GM19395 (cell line): ENCODE data around the gene SORCS2.
"Not testable (repeated sequence)": the region's sequence is repeated elsewhere in the genome, so short reads cannot be mapped to it uniquely, and the experiment has no call there.

ENCODE experiments used
- ATAC-seq: cut with Tn5 transposase; IDR thresholded peaks from one replicate; pipeline ENCODE4 v1.9.1; 2021; ENCODE audit warnings: mild to moderate bottlenecking, moderate library complexity; ENCODE audit not compliant: unreplicated experiment

SORCS2 gene

DNA sequence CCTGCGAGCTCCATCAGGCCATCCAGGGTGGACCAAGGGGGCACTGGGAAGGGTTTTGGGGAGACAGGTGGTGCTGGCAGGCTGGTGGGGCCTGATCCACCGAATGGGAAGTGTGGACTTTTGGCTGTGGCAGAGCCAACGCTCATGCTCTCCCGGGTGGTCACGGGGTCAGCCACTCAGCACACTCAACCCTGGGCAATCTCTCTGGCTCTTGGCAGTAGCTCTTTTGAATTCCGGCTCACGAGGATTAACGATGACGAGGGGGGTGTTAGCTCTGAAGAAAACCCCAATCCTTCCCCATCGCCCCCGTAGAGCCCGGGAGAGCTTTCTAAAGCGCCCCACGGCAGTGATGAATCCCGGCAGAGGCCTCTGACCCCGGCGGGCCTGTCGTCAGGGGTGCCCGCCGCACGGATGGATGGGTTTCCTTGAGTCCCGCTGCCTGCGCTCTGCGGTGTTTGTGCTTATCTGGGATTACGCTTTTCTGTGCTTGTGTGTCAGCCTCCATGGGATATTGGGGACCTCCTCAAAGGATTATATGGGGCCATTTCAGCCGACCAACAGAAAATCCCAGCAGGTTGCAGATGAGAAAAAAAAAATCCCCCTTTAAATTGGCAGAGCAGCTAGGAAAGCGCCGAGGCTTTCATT, 399.2 kb downstream of the SORCS2 start:
- ATAC-seq, result no peak

DNA sequence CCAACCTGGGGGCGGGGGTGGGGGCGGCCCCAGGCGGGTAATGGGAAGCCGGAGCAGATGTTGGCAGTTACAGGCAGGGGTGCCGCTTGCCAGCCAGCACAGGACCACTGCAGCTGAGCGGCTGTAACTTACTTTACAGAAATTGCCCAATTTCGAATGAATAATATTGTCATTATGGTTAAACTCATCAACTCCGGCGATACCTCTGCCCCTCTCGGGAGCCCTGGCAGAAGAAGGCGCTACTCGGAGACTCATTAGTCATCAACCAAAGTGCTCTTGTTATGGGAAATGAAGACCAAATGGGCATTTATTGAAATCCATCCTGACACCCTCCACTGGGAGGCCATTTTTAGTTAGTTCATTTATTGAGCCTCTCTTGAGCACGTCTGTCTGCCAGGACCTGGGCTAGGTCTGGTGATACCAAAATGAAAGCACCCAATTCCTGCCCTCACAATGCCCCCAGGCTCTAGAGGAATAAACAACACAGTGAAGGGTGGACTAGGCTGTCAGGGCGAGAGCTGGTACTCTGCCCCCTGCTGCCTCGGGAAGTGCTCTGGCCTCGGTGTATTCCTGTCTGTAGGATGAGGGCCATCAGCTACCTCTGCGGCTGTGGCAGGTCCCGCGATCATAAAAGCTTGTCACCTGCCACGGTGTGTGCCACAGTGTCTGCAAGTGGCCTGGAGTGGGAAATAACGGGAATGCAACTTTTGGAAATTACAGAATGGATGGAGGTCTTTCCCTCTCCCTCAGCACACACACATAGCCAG, 401.5 kb downstream of the SORCS2 start:
- no peak for ATAC-seq

GRCh38 chr4:7595934-7596461, 403.7 kb downstream of the SORCS2 start:
- ATAC-seq, result no peak

GRCh38 chr4:7596918-7597606, 404.7 kb downstream of the SORCS2 start:
- no peak for ATAC-seq

GRCh38 chr4:7598939-7599790, 406.8 kb downstream of the SORCS2 start:
- no peak for ATAC-seq

GRCh38 chr4:7600247-7600646, 407.9 kb downstream of the SORCS2 start:
- ATAC-seq, result no peak

GRCh38 chr4:7602166-7602565, 409.8 kb downstream of the SORCS2 start:
- not testable (repeated sequence) for ATAC-seq

- ATAC-seq, result no peak
Observed at GRCh38 chr4:7607156-7607910, 415.0 kb downstream of the SORCS2 start.

- ATAC-seq, result no peak
Observed at GRCh38 chr4:7608046-7608445, 415.7 kb downstream of the SORCS2 start.

GRCh38 chr4:7609316-7609715, 417.0 kb downstream of the SORCS2 start:
- no peak for ATAC-seq

DNA sequence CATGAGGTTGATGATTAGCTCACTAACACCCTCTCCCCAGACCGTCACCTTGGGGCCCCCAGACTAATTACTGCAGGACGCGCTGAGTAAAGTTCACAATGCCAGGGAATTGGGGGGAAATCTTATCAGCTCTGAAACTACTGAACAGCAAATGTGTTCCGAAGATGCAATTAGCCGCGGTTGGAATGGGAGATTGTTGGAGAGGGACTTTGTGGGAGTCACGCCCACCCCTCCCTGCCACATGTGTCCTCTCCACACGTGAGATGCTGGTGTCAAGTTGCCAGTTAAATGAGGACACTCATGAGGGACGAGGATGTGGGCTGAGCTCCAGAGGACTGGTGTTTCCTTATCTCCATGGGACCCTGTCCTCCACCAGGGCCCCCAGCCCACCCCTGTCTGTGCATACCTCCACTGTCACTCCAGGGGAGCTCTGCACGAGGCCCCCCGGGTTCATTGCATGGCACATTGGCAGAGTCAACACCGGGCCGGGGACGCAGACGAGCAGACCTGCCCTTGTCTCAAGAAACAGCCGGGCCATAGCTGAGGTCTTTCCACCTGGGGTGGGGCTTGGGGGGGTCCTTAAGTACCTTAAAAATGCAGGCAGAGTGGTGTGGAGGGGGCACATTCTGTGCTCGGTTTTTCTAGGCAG, 417.8 kb downstream of the SORCS2 start:
- ATAC-seq, result no peak

GRCh38 chr4:7610841-7611240, 418.5 kb downstream of the SORCS2 start:
- no peak for ATAC-seq

GRCh38 chr4:7612311-7612897, 420.1 kb downstream of the SORCS2 start:
- ATAC-seq, result no peak

- ATAC-seq, result no peak
Observed at GRCh38 chr4:7614350-7614949, 422.1 kb downstream of the SORCS2 start.

DNA sequence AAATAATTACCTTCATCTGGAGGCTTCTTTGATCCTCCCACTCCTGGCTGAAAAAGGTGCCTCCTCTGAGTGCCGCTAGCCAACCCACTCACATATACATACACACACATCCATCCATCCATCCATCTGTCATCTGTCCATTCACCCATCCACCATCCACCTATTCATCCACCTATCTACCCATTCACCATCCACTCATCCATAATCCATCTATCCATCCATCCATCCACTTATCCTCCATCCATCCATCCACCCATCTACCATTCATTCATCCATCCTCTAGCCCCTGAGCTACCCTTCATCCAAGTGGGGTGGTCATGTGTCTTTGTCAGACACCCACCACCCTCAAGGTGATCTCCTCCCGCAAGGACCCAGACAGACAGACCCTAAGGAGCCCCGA, 423.9 kb downstream of the SORCS2 start:
- ATAC-seq, result no peak

- no peak for ATAC-seq
Observed at GRCh38 chr4:7618361-7618760, 426.0 kb downstream of the SORCS2 start.

- ATAC-seq, result no peak
Observed at GRCh38 chr4:7620086-7620813, 427.9 kb downstream of the SORCS2 start.

GRCh38 chr4:7620814-7621176, 428.5 kb downstream of the SORCS2 start:
- no peak for ATAC-seq
